Fibroblast of peridontal ligament (primary cell): Measurements from ENCODE around the gene TAF3.
"Not testable (repeated sequence)": the region's sequence is repeated elsewhere in the genome, so short reads cannot be mapped to it uniquely, and the experiment has no call there.

Source experiments
- DNase-seq: peaks from one replicate; pipeline ENCODE4 v3.0.0-alpha.2; 2010; ENCODE audit errors: extremely low read depth

The TAF3 gene

GRCh38 chr10:7971949-7972348 is 153.6 kb downstream of the TAF3 start:
- DNase-seq: no peak

- no peak for DNase-seq
Observed at GRCh38 chr10:7972367-7972766, 154.1 kb downstream of the TAF3 start.

- no peak for DNase-seq
Observed at GRCh38 chr10:7980196-7980595, 161.9 kb downstream of the TAF3 start.

GRCh38 chr10:7982727-7983126 is 164.4 kb downstream of the TAF3 start:
- no peak for DNase-seq

- DNase-seq: no peak
Observed at GRCh38 chr10:7984325-7984724, 166.0 kb downstream of the TAF3 start.

- DNase-seq: no peak
Observed at GRCh38 chr10:7984896-7985295, 166.6 kb downstream of the TAF3 start.

- peak; percentile 21 for DNase-seq
Observed at GRCh38 chr10:7986851-7987250, 168.5 kb downstream of the TAF3 start.

- DNase-seq: no peak
Observed at GRCh38 chr10:7988989-7989388, 170.7 kb downstream of the TAF3 start.

- no peak for DNase-seq
Observed at GRCh38 chr10:7998831-7999230, 180.5 kb downstream of the TAF3 start.

- no peak for DNase-seq
Observed at GRCh38 chr10:8004469-8005000, 186.2 kb downstream of the TAF3 start.

GRCh38 chr10:8006274-8006999 is 188.1 kb downstream of the TAF3 start:
- no peak for DNase-seq

GRCh38 chr10:8009031-8009430 is 190.7 kb downstream of the TAF3 start:
- DNase-seq: no peak

- no peak for DNase-seq
Observed at GRCh38 chr10:8013006-8013405, 194.7 kb downstream of the TAF3 start.

GRCh38 chr10:8013619-8014018 is 195.3 kb downstream of the TAF3 start:
- DNase-seq: no peak

- no peak for DNase-seq
Observed at GRCh38 chr10:8014649-8015048, 196.3 kb downstream of the TAF3 start.

GRCh38 chr10:8017277-8017676 is 199.0 kb downstream of the TAF3 start:
- DNase-seq: peak; percentile 39

GRCh38 chr10:8023321-8023720 is 205.0 kb downstream of the TAF3 start:
- no peak for DNase-seq

GRCh38 chr10:8023851-8024250 is 205.5 kb downstream of the TAF3 start:
- no peak for DNase-seq

GRCh38 chr10:8026349-8027259 is 208.3 kb downstream of the TAF3 start:
- no peak for DNase-seq

- DNase-seq: not testable (repeated sequence)
Observed at GRCh38 chr10:8031211-8031610, 212.9 kb downstream of the TAF3 start.

GRCh38 chr10:8032558-8032957 is 214.3 kb downstream of the TAF3 start:
- DNase-seq: no peak

GRCh38 chr10:8033812-8034465 is 215.6 kb downstream of the TAF3 start:
- no peak for DNase-seq
